WTC11 (cell line): ENCODE data around the gene EPDR1. TPM values are rescaled to one million over a fixed set of nuclear protein-coding genes. Genes with fewer than 3 reads are reported as not detected.

ENCODE experiments used
- ATAC-seq: fragments of 200-7000 bp; cut with Tn5 transposase; 2 replicates; pipeline ENCODE4 v1.10.0; 2021; ENCODE audit warnings: mild to moderate bottlenecking, moderate library complexity
- CTCF ChIA-PET: fragments of 300-600 bp; sonication (Branson Sonifier 250); formaldehyde crosslinking; loops from one replicate; lab custom pipeline; 2021; ENCODE audit warnings: antibody characterized with exemption; lab: Charles Lee
- POLR2A ChIA-PET: fragments of 350-600 bp; sonication (Branson Sonifier 250); formaldehyde crosslinking; loops from one replicate; lab custom pipeline; 2021; ENCODE audit warnings: antibody characterized with exemption; lab: Charles Lee
- DNase-seq: peaks from one replicate; pipeline ENCODE4 v3.0.0; 2021; ENCODE audit warnings: low spot score
- H3K27ac Mint-ChIP-seq: 2 replicates; pipeline ENCODE4 v1.8.0; 2021; ENCODE audit warnings: mixed read lengths
- H3K27me3 Mint-ChIP-seq: 2 replicates; pipeline ENCODE4 v1.8.0; 2021; ENCODE audit warnings: low read depth, mild to moderate bottlenecking, moderate library complexity, mixed read lengths
- H3K36me3 Mint-ChIP-seq: 2 replicates; pipeline ENCODE4 v1.8.0; 2021; ENCODE audit warnings: mixed read lengths
- H3K4me1 Mint-ChIP-seq: 2 replicates; pipeline ENCODE4 v1.8.0; 2022; ENCODE audit warnings: mixed read lengths
- H3K4me3 Mint-ChIP-seq: 2 replicates; pipeline ENCODE4 v1.8.0; 2021; ENCODE audit warnings: mild to moderate bottlenecking, moderate library complexity, mixed read lengths
- H3K9me3 Mint-ChIP-seq: 2 replicates; pipeline ENCODE4 v1.8.0; 2021; ENCODE audit warnings: mixed read lengths
- AFF4 ChIP-seq: sonication (generic); formaldehyde crosslinking; IDR thresholded peaks from 2 replicates; pipeline ENCODE4 v1.8.1; 2023; ENCODE audit warnings: mild to moderate bottlenecking, missing genetic modification reagents, borderline replicate concordance
- ATF1 ChIP-seq: sonication (generic); formaldehyde crosslinking; IDR thresholded peaks from 2 replicates; pipeline ENCODE4 v1.8.1; 2023; ENCODE audit warnings: mild to moderate bottlenecking, moderate library complexity, missing genetic modification reagents
- FOXK1 ChIP-seq: sonication (generic); formaldehyde crosslinking; IDR thresholded peaks from 2 replicates; pipeline ENCODE4 v1.8.0; 2022; ENCODE audit warnings: mild to moderate bottlenecking, moderate library complexity, missing genetic modification reagents
- FOXP1 ChIP-seq: sonication (generic); formaldehyde crosslinking; IDR thresholded peaks from 2 replicates; pipeline ENCODE4 v1.8.0; 2022; ENCODE audit warnings: missing genetic modification reagents, mild to moderate bottlenecking, moderate library complexity, borderline replicate concordance
- MAX ChIP-seq: sonication (generic); formaldehyde crosslinking; IDR thresholded peaks from 2 replicates; pipeline ENCODE4 v1.8.0; 2022; ENCODE audit warnings: mild to moderate bottlenecking, missing genetic modification reagents
- NFE2L1 ChIP-seq: sonication (generic); formaldehyde crosslinking; IDR thresholded peaks from 2 replicates; pipeline ENCODE4 v1.8.1; 2023; ENCODE audit warnings: missing genetic modification reagents
- NFYB ChIP-seq: sonication (generic); formaldehyde crosslinking; conservative IDR thresholded peaks from 2 replicates; pipeline ENCODE4 v1.8.0; 2022; ENCODE audit warnings: low read depth, missing genetic modification reagents
- OVOL2 ChIP-seq: fragments of 250-450 bp; sonication (Bioruptor Pico); IDR thresholded peaks from 2 replicates; pipeline ENCODE4 v1.9.0; 2021; ENCODE audit warnings: mild to moderate bottlenecking, borderline replicate concordance
- SP1 ChIP-seq: sonication (generic); formaldehyde crosslinking; conservative IDR thresholded peaks from 2 replicates; pipeline ENCODE4 v1.8.1; 2022; ENCODE audit warnings: missing genetic modification reagents
- TCF7 ChIP-seq: sonication (generic); formaldehyde crosslinking; IDR thresholded peaks from 2 replicates; pipeline ENCODE4 v1.8.0; 2022; ENCODE audit warnings: mild to moderate bottlenecking, low read depth, missing genetic modification reagents, moderate library complexity
- TP53 ChIP-seq: sonication (generic); formaldehyde crosslinking; IDR thresholded peaks from 2 replicates; pipeline ENCODE4 v1.8.1; 2023; ENCODE audit warnings: mild to moderate bottlenecking, missing genetic modification reagents
- USF2 ChIP-seq: sonication (generic); formaldehyde crosslinking; IDR thresholded peaks from 2 replicates; pipeline ENCODE4 v1.8.1; 2023; ENCODE audit warnings: mild to moderate bottlenecking, missing genetic modification reagents, moderate library complexity
- ZNF219 ChIP-seq: sonication (generic); formaldehyde crosslinking; IDR thresholded peaks from 2 replicates; pipeline ENCODE4 v1.8.0; 2023; ENCODE audit warnings: missing genetic modification reagents, mild to moderate bottlenecking, borderline replicate concordance
- ZNF232 ChIP-seq: sonication (generic); formaldehyde crosslinking; IDR thresholded peaks from 2 replicates; pipeline ENCODE4 v1.8.0; 2022; ENCODE audit warnings: mild to moderate bottlenecking, missing genetic modification reagents
- ZNF425 ChIP-seq: fragments of 250-450 bp; sonication (Bioruptor Pico); conservative IDR thresholded peaks from 2 replicates; pipeline ENCODE4 v1.9.0; 2021; ENCODE audit warnings: mild to moderate bottlenecking
- total RNA-seq: library from RNA; stranded (reverse); gene quantifications from 3 replicates; pipeline ENCODE4 v1.2.3, GENCODE V29; 2021
- TF ChIP-seq, protein P1 (sequence below): sonication (generic); formaldehyde crosslinking; IDR thresholded peaks from 2 replicates; pipeline ENCODE4 v1.8.1; 2022; ENCODE audit warnings: mild to moderate bottlenecking, missing genetic modification reagents, moderate library complexity, borderline replicate concordance
- TF ChIP-seq, protein P2 (sequence below): sonication (generic); formaldehyde crosslinking; IDR thresholded peaks from 2 replicates; pipeline ENCODE4 v1.8.1; 2023; ENCODE audit warnings: mild to moderate bottlenecking, missing genetic modification reagents, moderate library complexity
- TF ChIP-seq, protein P3 (sequence below): sonication (generic); formaldehyde crosslinking; IDR thresholded peaks from 2 replicates; pipeline ENCODE4 v1.8.1; 2022; ENCODE audit warnings: mild to moderate bottlenecking, moderate library complexity, missing genetic modification reagents

EPDR1 gene
- total RNA-seq, 1 experiment from 2014 or later, result 7.4 TPM

- TF ChIP-seq, protein P1, sequence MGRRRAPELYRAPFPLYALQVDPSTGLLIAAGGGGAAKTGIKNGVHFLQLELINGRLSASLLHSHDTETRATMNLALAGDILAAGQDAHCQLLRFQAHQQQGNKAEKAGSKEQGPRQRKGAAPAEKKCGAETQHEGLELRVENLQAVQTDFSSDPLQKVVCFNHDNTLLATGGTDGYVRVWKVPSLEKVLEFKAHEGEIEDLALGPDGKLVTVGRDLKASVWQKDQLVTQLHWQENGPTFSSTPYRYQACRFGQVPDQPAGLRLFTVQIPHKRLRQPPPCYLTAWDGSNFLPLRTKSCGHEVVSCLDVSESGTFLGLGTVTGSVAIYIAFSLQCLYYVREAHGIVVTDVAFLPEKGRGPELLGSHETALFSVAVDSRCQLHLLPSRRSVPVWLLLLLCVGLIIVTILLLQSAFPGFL (CRISPR knock-in tag), result no peak
- TF ChIP-seq, protein P2, sequence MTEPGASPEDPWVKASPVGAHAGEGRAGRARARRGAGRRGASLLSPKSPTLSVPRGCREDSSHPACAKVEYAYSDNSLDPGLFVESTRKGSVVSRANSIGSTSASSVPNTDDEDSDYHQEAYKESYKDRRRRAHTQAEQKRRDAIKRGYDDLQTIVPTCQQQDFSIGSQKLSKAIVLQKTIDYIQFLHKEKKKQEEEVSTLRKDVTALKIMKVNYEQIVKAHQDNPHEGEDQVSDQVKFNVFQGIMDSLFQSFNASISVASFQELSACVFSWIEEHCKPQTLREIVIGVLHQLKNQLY (CRISPR knock-in tag), result no peak
Measured at GRCh38 chr7:37956791-37957190, 36.4 kb downstream of the EPDR1 start (continued).

DNA sequence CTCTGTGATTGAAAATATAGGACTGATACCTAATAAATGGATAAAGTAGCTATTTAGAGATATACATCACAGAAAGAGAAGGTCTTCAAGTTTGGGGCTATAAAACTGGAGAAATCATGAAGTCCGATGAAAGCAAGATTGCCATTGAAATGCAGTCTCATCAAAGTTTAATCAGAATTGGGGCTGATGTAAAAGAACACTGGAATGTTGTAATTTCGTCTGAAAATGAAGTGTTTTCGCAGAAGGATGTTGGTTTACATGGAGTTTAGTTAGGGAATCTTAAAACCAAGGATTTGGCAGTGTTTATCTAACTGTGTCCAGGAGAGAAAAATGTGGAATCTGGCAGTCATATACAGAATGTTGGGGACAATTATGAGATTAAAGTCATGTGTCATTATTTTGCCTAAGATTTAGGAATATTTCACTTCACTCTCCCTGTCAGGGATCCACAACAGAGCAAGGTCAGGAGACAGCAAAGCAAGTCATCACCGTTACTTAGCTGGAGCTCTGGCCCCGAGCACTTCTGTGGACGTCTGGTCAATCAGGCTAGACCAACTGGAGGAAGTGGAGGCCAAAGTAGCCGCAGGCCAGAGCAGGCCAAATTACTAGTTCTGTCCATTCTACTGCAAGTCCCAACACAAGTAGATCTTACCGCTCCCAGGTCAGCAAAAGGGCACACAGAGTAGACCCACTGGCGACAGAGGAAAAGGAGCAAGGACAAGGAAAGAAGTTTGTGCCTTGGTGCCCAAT lies 37.0 kb downstream of the EPDR1 start:
- H3K9me3 Mint-ChIP-seq, result no peaks in the 10 kb centered on the region
- peak overlapping the region; percentile 6; the same call in 1 of the 2 replicates for H3K27ac Mint-ChIP-seq
- ATAC-seq (no peak), DNase-seq (no peak)
- H3K36me3 Mint-ChIP-seq, result no peaks in the 10 kb centered on the region
- no peak overlapping the region for H3K4me3 Mint-ChIP-seq
- no peaks in the 10 kb centered on the region for H3K27me3 Mint-ChIP-seq
- POLR2A ChIA-PET, result no interaction called here
- CTCF ChIA-PET, result interaction anchor here (0.9 to 1.3 kb wide), 2 partner anchors 41 to 258 kb away, joined by 3 read pairs; partner anchors contain the start of gene SFRP4
- TF ChIP-seq NFE2L1 (CRISPR knock-in tag), result no peak
- TF ChIP-seq FOXK1, result no peak
- TF ChIP-seq ZNF219 (CRISPR knock-in tag), result no peak
- 0 out of 2 replicates have a peak, but pooled peaks cover 3% of the 10 kb centered on the region for H3K4me1 Mint-ChIP-seq

DNA sequence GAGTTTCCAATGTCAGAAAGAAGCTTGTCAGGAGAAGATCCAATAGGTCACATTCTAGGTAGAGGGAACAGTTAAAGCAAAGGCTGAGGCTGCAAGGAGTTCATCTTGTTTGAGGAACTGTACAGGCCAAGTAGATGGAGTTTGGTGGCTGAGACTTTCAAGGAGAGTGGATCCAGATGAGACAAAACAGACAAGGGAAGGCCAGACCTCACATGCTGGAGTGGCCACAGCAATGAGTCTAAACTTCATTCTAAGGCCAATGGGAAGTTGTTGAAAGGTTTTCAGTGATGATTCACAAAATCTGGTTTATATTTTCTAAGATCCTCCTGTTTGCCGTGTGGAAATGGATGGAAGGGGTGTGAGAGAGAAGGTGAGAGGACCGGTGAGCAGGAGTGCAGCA lies 40.0 kb downstream of the EPDR1 start:
- DNase-seq (no peak), ATAC-seq (no peak)
- TF ChIP-seq FOXP1 (CRISPR knock-in tag) (no peak), TCF7 (CRISPR knock-in tag) (no peak), MAX (CRISPR knock-in tag) (no peak), NFYB (CRISPR knock-in tag) (no peak), TP53 (CRISPR knock-in tag) (no peak), SP1 (CRISPR knock-in tag) (no peak), ZNF425 (CRISPR knock-in tag) (no peak), ATF1 (no peak), ZNF232 (CRISPR knock-in tag) (no peak), AFF4 (CRISPR knock-in tag) (no peak), USF2 (CRISPR knock-in tag) (no peak), OVOL2 (CRISPR knock-in tag) (no peak)
- TF ChIP-seq, protein P3, sequence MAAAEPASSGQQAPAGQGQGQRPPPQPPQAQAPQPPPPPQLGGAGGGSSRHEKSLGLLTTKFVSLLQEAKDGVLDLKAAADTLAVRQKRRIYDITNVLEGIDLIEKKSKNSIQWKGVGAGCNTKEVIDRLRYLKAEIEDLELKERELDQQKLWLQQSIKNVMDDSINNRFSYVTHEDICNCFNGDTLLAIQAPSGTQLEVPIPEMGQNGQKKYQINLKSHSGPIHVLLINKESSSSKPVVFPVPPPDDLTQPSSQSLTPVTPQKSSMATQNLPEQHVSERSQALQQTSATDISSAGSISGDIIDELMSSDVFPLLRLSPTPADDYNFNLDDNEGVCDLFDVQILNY (CRISPR knock-in tag), result no peak
- POLR2A ChIA-PET, result no interaction called here
- Mint-ChIP-seq H3K4me1 (0 out of 2 replicates have a peak, but pooled peaks cover 3% of the 10 kb centered on the region), H3K9me3 (no peaks in the 10 kb centered on the region), H3K4me3 (no peak overlapping the region), H3K27ac (no peak overlapping the region), H3K36me3 (no peaks in the 10 kb centered on the region), H3K27me3 (no peaks in the 10 kb centered on the region)
- CTCF ChIA-PET, result no interaction called here
